GM12892 (cell line): ENCODE measurements around the gene MX1.

Experiments used
- DNase-seq: peaks from one replicate; pipeline ENCODE4 v3.0.0; 2011; ENCODE audit not compliant: insufficient read length
- FAIRE-seq: peaks from 2 replicates; lab custom pipeline; 2011; peaks lifted over from hg19 to GRCh38; lab: Jason Lieb, UNC
- POLR2A ChIP-seq: IDR thresholded peaks from 2 replicates; pipeline ENCODE4 v1.6.1; 2011; ENCODE audit warnings: low read depth, low read length, control low read depth
- POLR2AphosphoS5 ChIP-seq: IDR thresholded peaks from 2 replicates; pipeline ENCODE4 v1.6.1; 2011; ENCODE audit warnings: low read depth, low read length, control low read depth
- TAF1 ChIP-seq: IDR thresholded peaks from 2 replicates; pipeline ENCODE4 v1.6.1; 2011; ENCODE audit warnings: low read depth, mild to moderate bottlenecking, control low read depth, low read length, borderline replicate concordance

MX1 gene

GRCh38 chr21:41425588-41425953 is 468 bp upstream of the MX1 start:
- DNase-seq = no peak
- FAIRE-seq = no peak
- no peak for TF ChIP-seq POLR2AphosphoS5
- TF ChIP-seq TAF1 = no peak
- no peak for TF ChIP-seq POLR2A

- DNase-seq (no peak), FAIRE-seq (peak; percentile 88)
- TF ChIP-seq POLR2AphosphoS5 = peak; percentile 64; the same call in 1 of the 2 replicates
- peak; percentile 75 for TF ChIP-seq POLR2A
- no peak for TF ChIP-seq TAF1
Measured at GRCh38 chr21:41426676-41427404, 801 bp downstream of the MX1 start.

- FAIRE-seq = peak; percentile 24
- no peak for DNase-seq
- TF ChIP-seq POLR2AphosphoS5 (no peak), TAF1 (no peak), POLR2A (no peak)
Measured at GRCh38 chr21:41427556-41427955, 1.5 kb downstream of the MX1 start.

GRCh38 chr21:41428311-41428710 is 2.3 kb downstream of the MX1 start:
- DNase-seq (no peak), FAIRE-seq (no peak)
- TF ChIP-seq POLR2A = no peak; the same call in 1 of the 2 replicates
- TF ChIP-seq POLR2AphosphoS5 = no peak; the same call in 1 of the 2 replicates
- TF ChIP-seq TAF1 = no peak

GRCh38 chr21:41428847-41429246 is 2.8 kb downstream of the MX1 start:
- FAIRE-seq = no peak
- TF ChIP-seq POLR2A = peak; percentile 37; the same call in 1 of the 2 replicates
- TF ChIP-seq TAF1 = no peak
- no peak for DNase-seq

GRCh38 chr21:41429305-41429704 is 3.3 kb downstream of the MX1 start:
- peak; percentile 49; the same call in 1 of the 2 replicates for TF ChIP-seq POLR2A
- TF ChIP-seq POLR2AphosphoS5 = peak; percentile 56; the same call in 1 of the 2 replicates
- no peak for TF ChIP-seq TAF1
- DNase-seq (no peak), FAIRE-seq (no peak)

- FAIRE-seq = no peak
- no peak for DNase-seq
Measured at GRCh38 chr21:41429925-41430491, 4.0 kb downstream of the MX1 start.

GRCh38 chr21:41431788-41432548 is 5.9 kb downstream of the MX1 start:
- TF ChIP-seq POLR2AphosphoS5 (peak; percentile 59), POLR2A (peak; percentile 37; the same call in 1 of the 2 replicates), TAF1 (no peak)
- peak; percentile 27 for DNase-seq

More at GRCh38 chr21:41429925-41430491, 4.0 kb downstream of the MX1 start:
- peak; percentile 69; the same call in 1 of the 2 replicates for TF ChIP-seq POLR2AphosphoS5
- TF ChIP-seq POLR2A = peak; percentile 42; the same call in 1 of the 2 replicates
- no peak for TF ChIP-seq TAF1

GRCh38 chr21:41432562-41433460 is 6.8 kb downstream of the MX1 start:
- TF ChIP-seq POLR2A (no peak), POLR2AphosphoS5 (peak; percentile 10; the same call in 1 of the 2 replicates), TAF1 (no peak)
- DNase-seq = no peak
- peak; percentile 27 for FAIRE-seq

More at GRCh38 chr21:41431788-41432548, 5.9 kb downstream of the MX1 start:
- FAIRE-seq = peak; percentile 90

GRCh38 chr21:41433566-41433965 is 7.5 kb downstream of the MX1 start:
- FAIRE-seq (no peak), DNase-seq (no peak)
- TF ChIP-seq POLR2AphosphoS5 (0 out of 2 replicates have a peak, but pooled peaks have one; percentile 55), TAF1 (no peak), POLR2A (no peak)

- no peak for DNase-seq
- FAIRE-seq = no peak
- TF ChIP-seq TAF1 (no peak), POLR2AphosphoS5 (peak; percentile 53; the same call in 1 of the 2 replicates)
Measured at GRCh38 chr21:41435706-41436105, 9.7 kb downstream of the MX1 start.

GRCh38 chr21:41437729-41438128 is 11.7 kb downstream of the MX1 start:
- TF ChIP-seq POLR2AphosphoS5 (no peak), POLR2A (no peak; the same call in 1 of the 2 replicates), TAF1 (no peak)
- no peak for FAIRE-seq
- DNase-seq = no peak
